GM21737 (cell line): ENCODE data around the gene TTC5.
"Not testable (repeated sequence)": the region's sequence is repeated elsewhere in the genome, so short reads cannot be mapped to it uniquely, and the experiment has no call there.

Experiments used
- ATAC-seq: cut with Tn5 transposase; IDR thresholded peaks from one replicate; pipeline ENCODE4 v1.9.1; 2021; ENCODE audit warnings: mild to moderate bottlenecking, moderate library complexity; ENCODE audit not compliant: unreplicated experiment

The TTC5 gene

DNA sequence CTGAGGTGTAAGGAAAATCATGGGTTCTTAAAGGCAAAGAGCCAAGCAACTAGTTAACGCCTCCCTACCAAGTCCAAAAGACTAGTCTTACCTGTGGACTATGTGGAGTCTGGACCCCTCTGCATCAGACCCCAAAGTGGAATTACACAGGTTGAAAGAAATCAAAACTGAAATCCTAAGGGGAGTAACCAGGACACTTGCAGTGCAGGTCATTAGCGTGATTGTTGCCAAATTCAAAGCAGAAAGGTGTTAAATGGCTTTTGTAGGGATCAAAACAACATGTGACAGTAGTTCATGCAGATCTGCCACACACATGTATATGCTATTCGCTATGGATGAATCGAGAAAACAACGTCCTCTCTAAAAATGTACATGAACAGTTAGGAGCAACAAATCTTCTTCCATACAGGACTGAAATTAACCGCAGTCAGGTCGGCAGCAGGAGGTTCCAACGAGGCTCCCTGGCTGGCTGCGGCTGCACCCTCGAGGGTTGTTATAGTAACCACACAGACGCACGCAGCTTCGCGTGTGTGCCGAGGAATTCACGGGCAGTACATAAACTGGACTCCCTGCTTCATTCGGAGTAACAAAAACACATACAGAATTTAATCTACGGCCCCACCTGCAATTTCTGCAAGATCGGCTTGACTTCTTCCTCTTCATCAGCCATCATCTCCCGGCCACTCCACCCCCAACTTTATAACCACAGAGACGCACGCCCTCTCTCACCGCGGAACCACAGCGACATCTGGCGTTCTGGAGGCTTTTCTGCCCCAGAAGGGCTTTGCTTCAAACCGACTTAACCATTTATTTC is at the start of gene TTC5:
TSS of gene TTC5 (minus strand) at position 687 of the 814 bp plus-strand sequence. CDS start at position 673, 14 bp downstream.
- ATAC-seq: peak; percentile 96

- ATAC-seq: no peak
These were observed 45.1 kb upstream of the TTC5 start for GRCh38 chr14:20350860-20351259.

GRCh38 chr14:20350282-20350681 is 44.5 kb upstream of the TTC5 start:
- ATAC-seq: no peak

- no peak for ATAC-seq
These were observed 42.0 kb upstream of the TTC5 start for GRCh38 chr14:20347747-20348146.

DNA sequence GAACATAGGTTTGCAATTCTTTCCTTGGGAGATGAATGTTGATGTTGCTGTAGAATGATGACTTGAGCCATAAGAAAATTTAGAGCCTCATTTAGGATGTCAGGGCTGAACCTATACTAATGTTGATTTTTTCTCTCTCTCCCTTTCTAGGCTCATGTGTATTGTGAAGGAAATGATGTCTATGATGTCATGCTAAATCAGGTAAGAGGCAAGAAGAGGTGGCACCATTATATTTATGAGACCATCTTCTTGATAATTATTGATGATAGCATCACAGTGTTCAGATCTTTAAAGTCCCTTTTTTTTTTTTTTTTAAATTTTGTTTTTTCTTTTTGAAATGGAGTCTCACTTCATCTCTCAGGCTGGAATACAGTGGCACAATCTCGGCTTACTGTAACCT is 41.0 kb upstream of the TTC5 start:
- no peak for ATAC-seq

- ATAC-seq: no peak
These were observed 39.6 kb upstream of the TTC5 start for GRCh38 chr14:20345366-20345765.

- ATAC-seq: no peak
These were observed 38.1 kb upstream of the TTC5 start for GRCh38 chr14:20343862-20344220.

DNA sequence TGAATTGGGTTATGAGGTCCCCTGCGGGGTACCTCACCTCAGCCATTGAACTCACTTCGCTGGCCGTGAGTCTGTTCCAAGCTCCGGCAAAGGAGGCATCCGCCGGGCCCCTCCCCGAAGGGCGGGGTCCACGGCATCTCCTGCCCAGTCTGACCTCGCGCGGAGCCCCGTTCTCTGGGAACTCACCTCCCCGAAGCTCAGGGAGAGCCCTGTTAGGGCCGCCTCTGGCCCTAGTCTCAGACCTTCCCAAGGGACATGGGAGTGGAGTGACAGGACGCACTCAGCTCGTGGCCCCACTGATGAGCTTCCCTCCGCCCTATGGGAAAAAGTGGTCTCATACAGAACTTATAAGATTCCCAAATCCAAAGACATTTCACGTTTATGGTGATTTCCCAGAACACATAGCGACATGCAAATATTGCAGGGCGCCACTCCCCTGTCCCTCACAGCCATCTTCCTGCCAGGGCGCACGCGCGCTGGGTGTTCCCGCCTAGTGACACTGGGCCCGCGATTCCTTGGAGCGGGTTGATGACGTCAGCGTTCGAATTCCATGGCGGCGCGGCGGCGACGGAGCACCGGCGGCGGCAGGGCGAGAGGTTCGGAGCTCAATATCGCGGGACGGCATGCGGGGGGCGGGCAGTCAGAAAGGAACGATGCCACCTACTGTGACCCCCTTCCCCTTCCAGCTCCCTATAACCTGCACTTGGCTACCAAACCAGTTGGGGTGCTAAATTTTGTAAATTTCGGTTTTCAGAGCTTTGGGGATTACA is 37.5 kb upstream of the TTC5 start, which contains the start of gene PARP2:
TSS of gene PARP2 (plus strand) at position 544 of the 770 bp plus-strand sequence. CDS start at position 551, 7 bp downstream.
- peak; percentile 91 for ATAC-seq

DNA sequence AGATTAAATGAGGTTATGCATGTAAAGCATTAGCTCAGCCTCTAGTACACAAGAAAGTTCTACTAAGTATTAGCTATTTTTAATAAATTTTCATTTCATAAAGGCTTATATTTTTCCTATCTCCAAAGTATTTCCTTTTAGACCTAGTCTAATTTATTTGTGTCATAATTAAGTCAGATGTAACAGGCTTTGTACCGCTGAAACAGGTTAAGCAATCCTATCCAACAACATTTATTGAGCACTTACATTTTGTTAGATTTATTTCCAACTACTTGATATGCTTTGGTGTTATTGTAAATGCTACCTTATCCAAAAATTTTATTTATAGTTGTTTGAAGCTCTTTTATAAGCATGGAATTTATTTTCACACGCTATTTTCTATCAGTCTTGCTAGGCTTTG is 35.9 kb upstream of the TTC5 start:
- no peak for ATAC-seq

DNA sequence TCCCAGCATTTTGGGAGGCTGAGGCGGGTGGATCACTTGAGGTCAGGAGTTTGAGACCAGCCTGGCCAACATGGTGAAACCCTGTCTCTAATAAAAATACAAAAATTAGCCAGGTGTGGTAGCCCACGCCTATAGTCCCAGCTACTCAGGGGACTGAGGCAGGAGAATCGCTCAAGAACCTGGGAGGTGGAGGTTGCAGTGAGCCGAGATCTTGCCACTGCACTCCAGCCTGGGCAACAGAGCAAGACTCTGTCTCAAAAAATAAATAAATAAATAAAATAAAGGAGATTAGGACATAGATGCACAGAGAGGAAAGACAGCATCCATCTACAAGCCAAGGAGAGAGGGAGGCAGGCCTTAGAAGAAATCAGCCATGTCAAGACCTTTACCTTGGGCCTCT is 35.3 kb upstream of the TTC5 start:
- ATAC-seq: not testable (repeated sequence)

DNA sequence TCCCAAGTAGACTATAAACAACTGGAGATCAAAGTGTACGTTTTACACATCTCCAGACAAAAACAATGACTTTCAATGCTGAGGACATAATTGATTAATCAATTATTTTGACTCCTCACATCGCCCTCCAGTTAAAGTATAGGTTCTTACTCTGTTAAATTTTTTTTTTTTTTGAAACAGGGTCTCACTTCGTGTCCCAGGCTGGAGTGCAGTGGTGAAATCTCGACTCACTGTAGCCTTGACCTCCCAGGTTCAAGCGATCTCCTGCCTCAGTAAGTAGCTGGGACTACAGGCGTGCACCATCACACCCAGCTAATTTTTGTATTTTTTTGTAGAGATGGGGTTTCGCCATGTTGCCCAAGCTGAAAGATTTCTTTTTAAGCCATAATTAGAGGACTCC is 28.3 kb upstream of the TTC5 start:
- ATAC-seq: no peak

DNA sequence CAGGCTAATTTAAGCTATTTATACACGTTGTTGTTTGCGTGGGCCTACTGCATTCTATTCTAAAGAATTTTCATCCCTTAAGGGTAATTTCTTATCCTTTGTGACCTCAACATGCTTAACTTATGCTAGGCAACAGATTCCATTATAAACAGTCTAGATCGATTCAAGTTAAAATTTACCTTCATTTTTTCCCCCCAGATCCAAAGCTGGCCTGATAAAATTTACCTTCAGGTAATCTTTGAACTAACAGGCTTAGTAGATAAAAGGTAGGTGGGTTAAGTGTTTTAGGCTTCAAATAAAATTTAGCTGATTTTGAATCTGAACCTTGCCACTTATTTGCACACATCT is 27.7 kb upstream of the TTC5 start:
- ATAC-seq: no peak

DNA sequence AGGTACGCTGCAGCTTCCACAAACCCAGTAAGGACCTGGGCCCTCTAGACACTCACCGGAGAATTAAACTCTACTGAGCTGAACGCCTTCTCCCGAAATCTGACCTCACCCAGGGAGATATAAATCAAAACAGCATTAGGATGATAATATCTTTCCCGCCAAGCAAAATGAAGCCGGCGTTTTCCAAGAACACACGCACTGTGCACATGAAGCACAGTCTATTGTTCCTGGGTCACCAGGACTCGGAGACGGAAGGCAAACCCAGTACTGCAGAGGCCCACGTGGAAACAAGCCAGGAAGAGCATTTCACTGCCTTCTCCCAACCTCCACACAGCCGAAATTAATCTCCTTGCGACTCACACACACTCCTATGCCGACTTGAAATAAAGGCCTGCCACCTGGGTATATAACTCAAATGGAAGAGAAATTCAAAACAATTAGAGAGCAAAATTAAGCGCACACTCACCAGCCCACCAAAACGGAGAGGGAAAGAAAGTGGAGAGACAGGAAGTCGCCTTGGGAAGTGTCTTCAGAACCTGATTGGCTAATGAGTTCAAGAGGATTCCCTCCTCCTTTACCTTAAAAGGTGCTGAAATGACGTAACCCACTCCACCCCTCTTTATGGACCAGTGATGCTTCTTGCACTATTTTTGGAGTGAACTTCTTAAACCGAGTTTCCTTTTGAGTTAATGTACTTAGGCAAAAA is 27.2 kb upstream of the TTC5 start, which contains the start of gene CCNB1IP1:
TSS of gene CCNB1IP1 (minus strand) at position 492 of the 706 bp plus-strand sequence. CDS start 16,756 bp downstream, outside the sequence.
- peak; percentile 97 for ATAC-seq

GRCh38 chr14:20332431-20332787 is 26.7 kb upstream of the TTC5 start:
- ATAC-seq: no peak

GRCh38 chr14:20331053-20331613 is 25.4 kb upstream of the TTC5 start:
- no peak for ATAC-seq

DNA sequence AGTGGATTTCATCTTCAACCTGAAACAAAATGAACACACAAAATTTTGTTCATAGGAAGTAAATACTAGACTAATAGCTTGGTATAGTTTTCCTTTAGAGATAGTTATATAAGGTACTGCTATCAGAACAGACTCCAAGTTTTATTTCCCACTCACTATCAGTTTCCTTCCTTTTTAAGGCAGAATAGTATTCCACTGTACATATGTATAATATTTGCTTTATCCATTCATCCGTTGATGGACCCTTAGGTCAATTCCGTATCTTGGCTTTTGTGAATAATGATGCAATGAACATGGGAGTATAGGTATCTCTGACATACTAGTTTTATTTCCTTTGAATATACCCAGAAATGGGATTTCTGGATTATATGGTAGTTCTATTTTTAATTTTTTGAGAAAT is 23.6 kb upstream of the TTC5 start:
- ATAC-seq: no peak

DNA sequence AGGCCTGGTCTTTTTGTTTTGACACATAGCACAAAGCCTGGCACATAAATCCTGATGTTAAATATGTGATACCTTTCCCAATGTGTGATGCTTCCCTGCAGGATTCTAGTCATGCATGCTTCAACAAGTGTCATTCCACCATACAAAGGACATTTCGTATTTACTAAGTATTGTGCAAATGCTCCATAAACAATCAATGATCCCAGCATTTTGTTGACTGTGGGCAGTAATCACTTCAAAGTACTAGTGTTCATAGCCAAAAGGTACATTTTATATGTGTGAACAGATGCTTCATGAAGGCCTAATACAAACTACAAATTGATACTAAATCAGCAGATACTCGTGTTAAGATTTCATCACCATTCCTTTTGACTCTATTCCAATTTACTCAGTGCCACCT is 23.0 kb upstream of the TTC5 start:
- no peak for ATAC-seq

DNA sequence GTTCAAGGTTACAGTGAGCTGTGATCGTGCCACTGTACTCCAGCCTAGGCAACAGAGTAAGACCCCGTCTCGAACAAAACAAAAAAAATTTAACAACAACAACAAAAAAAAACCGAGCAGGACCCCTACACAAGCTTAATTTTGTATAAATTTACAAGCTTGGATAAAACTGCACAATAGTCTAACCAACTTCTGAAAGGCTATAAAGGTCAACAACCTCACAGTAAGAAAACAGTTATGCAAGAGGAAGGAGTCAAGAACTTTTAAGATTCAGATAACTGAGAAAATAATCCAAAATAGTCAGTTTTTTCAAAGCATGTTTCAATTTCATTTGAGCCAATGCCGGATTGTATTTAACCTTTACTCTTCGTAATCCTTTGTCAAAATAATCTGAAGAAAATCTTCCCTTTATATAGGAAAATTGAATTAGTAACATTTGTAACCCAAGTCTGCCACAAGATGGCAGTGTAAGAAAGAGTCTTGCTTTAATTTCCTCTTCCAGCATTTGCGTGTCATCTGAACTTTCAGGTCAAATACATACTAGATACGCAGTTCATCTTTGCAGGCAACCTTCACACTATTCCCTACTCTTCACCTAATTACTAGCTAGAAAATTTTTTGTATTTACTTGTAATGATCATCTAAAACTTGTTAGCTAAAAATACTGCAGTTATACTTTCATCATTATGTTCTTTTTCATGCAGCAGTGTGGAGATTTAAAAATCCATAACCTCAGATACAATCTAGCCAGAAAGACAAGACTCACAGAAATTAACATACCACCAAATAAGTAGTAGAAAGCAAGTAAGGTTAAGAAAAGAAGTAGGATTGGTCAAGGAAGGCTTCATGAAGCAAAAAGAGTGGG is 21.5 kb upstream of the TTC5 start:
- no peak for ATAC-seq

GRCh38 chr14:20317720-20318119 is 12.0 kb upstream of the TTC5 start:
- ATAC-seq: no peak

- ATAC-seq: no peak
These were observed 8.3 kb upstream of the TTC5 start for GRCh38 chr14:20314026-20314425.
